ENCODE results near the gene POLR3A.
"Not testable (repeated sequence)": the region's sequence is repeated elsewhere in the genome, so short reads cannot be mapped to it uniquely, and the experiment has no call there.

The POLR3A gene

GRCh38 chr10:78029269-78030226 is at the start of gene POLR3A:
TSS of gene POLR3A (minus strand) at chr10:78029515. CDS start at chr10:78029407, 108 bp downstream.
- peak; percentile 96 for DNase-seq

DNA sequence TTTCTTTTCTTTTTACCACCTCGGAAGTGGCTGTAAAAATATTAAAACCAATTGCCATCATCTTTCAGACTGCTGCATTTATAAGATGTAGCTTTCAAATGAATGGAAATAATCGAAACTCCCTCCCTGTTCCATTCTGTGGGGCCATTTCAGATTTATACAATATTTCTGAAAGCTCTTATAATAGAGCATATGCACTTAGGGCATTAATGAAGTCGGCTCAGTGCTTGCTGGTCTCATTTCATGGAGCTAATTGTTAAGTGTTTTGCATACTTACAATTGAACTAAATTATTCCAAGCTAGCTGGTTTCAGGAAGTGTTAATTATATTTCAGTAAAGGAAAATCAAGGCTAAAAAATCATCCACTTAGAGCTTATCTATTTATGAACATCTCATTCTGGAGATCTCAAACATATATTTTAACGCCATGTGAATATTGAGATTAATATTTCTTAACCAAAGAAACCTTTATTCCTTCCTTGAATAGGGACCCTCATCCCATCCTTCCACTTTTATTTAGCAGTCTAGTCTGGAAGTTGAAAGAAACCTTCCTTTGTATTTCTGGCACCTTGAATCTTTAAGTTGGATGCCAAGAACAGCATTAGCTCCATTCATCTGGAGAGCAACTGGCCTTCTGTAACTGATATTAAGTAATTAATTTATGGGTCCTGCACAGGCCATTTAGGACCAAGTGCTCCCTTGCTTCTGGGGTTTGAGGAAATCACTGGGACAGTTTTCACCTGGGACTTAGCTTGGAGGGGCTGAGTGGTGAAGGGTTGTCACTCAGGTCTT is 49.4 kb upstream of the POLR3A start:
- no peak for DNase-seq

GRCh38 chr10:78075806-78076205 is 46.5 kb upstream of the POLR3A start:
- not testable (repeated sequence) for DNase-seq

GRCh38 chr10:78072504-78072903 is 43.2 kb upstream of the POLR3A start:
- no peak for DNase-seq

DNA sequence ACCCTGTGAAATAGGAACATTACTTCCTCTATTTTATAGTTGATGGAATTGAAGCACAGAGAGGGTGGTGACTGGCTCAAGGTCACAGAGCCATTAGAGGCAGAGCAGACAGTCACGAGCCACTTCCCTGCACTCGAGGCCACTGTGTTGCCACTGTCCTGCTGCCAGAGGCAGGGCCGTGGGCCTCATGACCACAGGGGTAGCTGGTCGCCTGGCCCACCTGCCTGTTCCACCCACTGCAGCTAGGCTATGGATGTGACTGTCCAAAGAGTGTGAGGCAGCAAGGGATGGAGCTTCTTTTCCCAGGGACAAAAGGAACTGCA is 42.5 kb upstream of the POLR3A start:
- DNase-seq, result no peak

DNA sequence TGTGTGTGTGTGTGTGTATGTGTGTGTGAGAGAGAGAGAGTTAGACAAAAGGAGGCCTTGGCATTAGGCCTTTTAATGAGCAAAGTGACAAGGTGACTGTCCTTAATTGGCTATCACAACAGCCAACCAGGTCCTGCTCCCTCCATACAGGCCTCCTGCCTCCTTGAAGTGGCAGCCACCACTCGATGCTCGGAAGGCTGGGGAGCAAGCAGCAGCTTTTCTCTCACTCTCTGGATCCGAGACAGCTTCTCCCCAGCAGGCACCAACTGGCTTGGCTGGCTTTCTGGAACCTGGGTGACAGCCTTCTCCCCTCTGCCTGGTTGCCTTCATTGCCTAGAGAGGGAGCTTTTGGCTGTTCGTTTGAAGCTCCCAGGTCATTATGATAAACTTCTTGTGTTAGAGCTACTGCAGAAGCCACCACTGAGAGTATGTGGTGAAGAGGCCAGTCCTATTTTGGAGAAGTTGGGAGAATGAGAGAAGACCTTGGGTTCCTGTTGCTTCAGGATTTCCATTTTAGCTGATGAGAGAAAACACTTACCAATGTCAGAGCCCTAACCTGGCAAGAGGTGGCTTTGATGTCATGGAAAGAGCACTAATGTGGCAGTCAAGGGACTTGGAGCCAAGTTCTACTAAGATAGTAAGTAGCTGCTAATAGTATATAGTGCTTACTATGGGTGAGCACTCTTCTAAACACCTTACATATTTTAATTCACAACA is 42.0 kb upstream of the POLR3A start:
- DNase-seq, result no peak

GRCh38 chr10:78070726-78071125 is 41.4 kb upstream of the POLR3A start:
- no peak for DNase-seq

DNA sequence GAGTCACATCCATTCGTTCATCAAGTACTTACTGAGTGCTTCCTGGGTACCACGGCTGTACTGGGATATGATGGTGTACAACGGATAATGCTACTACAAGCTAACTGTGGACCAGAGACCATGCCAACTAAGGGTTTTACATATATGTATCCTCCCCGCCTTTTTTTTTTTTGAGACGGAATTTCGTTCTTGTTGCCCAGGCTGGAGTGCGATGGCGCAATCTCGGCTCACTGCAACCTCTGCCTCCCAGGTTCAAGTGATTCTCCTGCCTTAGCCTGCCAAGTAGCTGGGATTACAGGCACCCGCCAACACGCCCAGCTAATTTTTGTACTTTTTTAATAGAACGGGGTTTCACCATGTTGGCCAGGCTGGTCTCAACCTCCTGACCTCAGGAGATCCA is 40.7 kb upstream of the POLR3A start:
- not testable (repeated sequence) for DNase-seq

DNA sequence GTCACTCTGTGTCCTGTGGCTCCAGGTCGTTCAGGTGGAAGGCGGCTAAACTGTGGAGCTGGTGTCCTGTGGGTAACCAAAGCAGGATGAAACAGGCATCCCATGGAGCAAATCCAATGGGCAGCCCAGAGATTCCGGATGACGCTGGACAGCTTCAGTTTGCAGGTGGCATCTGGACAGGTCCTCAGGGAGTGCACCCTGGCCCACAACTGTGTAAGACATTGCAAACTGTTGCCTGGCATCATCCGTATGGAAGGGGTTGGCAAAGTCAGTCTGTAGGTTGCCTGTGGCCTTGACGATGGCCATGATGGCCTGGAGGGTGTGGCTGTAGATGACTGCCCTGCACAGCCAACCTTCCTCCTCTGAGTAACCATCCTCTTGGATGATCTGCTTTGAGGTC is 39.8 kb upstream of the POLR3A start:
- no peak for DNase-seq

GRCh38 chr10:78066728-78067430 is 37.6 kb upstream of the POLR3A start:
- no peak for DNase-seq

GRCh38 chr10:78066012-78066411 is 36.7 kb upstream of the POLR3A start:
- DNase-seq, result no peak

GRCh38 chr10:78065611-78066010 is 36.3 kb upstream of the POLR3A start:
- DNase-seq, result no peak

GRCh38 chr10:78064919-78065318 is 35.6 kb upstream of the POLR3A start:
- DNase-seq, result not testable (repeated sequence)

DNA sequence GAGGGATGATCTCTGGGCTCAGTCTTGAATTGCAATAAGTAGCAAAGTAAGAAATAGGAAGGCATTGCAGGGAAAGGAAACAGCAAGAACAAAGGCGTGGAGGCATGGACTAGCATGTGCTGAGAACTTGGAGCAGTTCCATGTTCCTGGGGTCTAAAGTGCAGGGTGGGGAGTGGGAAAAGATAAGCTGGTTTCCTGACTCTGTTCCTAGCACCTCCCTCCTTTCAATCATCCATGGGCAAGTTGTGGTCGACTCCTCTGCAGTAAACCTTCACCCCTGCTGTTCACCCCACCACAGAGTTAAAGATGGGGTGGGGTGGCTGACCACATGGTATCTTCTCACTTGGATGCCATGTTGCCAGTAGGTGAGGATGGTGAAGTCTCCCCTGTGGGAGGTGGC is 33.9 kb upstream of the POLR3A start:
- no peak for DNase-seq

- DNase-seq, result no peak
These were observed 33.0 kb upstream of the POLR3A start for GRCh38 chr10:78062296-78062695.

- DNase-seq, result no peak
These were observed 30.8 kb upstream of the POLR3A start for GRCh38 chr10:78059906-78060702.

GRCh38 chr10:78058562-78058961 is 29.2 kb upstream of the POLR3A start:
- no peak for DNase-seq

DNA sequence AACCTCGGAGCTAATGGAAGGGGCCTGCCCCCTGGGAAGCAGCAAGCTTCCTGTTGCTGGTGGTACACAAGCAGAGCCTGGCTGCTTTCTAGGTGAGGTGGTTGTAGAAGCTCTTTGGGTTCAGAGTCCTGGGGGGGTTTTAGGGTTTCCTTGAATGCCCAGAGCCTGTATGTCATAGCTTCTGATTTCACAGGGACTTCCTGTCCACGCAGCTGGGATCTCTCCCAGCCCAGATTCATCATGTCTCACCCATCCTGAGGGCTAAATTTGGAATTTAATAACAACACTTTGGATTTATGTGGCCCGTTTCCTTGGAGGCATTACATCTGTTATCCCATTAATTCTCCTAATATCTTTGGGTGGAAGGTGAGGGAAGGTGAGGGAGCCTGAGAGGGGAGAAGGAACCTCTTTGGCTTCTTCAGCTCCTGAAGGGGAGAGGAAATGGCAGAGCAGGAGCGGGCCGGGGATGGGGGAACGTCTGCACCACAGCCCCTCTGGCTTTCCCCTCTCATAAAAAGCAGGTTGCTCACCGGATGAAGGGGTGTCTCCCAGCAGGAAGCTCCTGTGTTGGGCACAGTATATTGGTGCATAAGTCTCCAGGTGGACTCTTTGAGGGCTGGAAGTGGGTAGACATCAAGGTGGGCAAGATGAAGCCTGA is 24.0 kb upstream of the POLR3A start:
- no peak for DNase-seq

DNA sequence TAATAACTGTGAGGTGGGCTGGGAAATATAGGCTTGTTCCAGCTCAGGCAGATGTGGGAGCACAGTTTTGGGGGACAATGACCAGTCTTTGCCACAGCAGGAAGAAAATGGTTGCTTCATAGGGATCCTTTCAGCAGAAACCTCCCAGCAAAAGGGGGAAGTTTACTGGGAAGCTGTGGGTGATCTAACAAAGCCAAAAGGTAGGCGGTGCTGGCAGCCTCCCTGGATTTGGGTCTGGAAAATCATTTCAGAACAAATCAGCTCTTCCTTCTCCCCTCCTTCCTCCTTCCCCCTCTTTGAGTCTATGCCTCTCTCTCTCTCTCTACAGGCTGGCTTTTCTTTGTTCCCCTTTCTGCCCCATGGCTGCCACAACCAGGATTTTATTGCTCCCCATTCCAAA is 20.5 kb upstream of the POLR3A start:
- peak; percentile 21 for DNase-seq

GRCh38 chr10:78047314-78047891 is 18.1 kb upstream of the POLR3A start:
- DNase-seq, result peak; percentile 88

- no peak for DNase-seq
These were observed 17.5 kb upstream of the POLR3A start for GRCh38 chr10:78046711-78047269.
